Parathyroid adenoma (tissue), 2 donors: ENCODE measurements around the gene DDN.

Experiments used
- H2AFZ ChIP-seq: fragments of 300-600 bp; sonication (generic); one replicate; pipeline ENCODE4 v1.7.0; 2017; ENCODE audit warnings: antibody characterized with exemption, mild to moderate bottlenecking
- H3K27ac ChIP-seq: fragments of 300-600 bp; sonication (generic); one replicate; pipeline ENCODE4 v1.7.0; 2017
- H3K27me3 ChIP-seq: fragments of 300-600 bp; sonication (generic); one replicate; pipeline ENCODE4 v1.7.0; 2017; ENCODE audit warnings: low read length; ENCODE audit not compliant: control insufficient read depth, insufficient read depth
- H3K36me3 ChIP-seq: fragments of 300-600 bp; sonication (generic); one replicate; pipeline ENCODE4 v1.7.0; 2017; ENCODE audit warnings: low read length; ENCODE audit not compliant: control insufficient read depth, insufficient read depth
- H3K4me1 ChIP-seq: fragments of 300-600 bp; sonication (generic); one replicate; pipeline ENCODE4 v1.7.0; 2017; ENCODE audit warnings: control low read depth
- H3K4me2 ChIP-seq: fragments of 300-600 bp; sonication (generic); one replicate; pipeline ENCODE4 v1.7.0; 2017; ENCODE audit warnings: low read length
- H3K4me3 ChIP-seq: fragments of 300-600 bp; sonication (generic); one replicate; pipeline ENCODE4 v1.7.0; 2017; ENCODE audit warnings: low read depth, low read length
- H3K79me2 ChIP-seq: fragments of 300-600 bp; sonication (generic); one replicate; pipeline ENCODE4 v1.7.0; 2017; ENCODE audit warnings: control low read depth
- H3K9ac ChIP-seq: fragments of 300-600 bp; sonication (generic); one replicate; pipeline ENCODE4 v1.7.0; 2017; ENCODE audit warnings: mild to moderate bottlenecking
- H3K9me3 ChIP-seq: fragments of 300-600 bp; sonication (generic); one replicate; pipeline ENCODE4 v1.7.0; 2017; ENCODE audit warnings: low read length; ENCODE audit not compliant: control insufficient read depth
- TF ChIP-seq, protein P1 (sequence below): fragments of 300-600 bp; sonication (generic); IDR thresholded peaks from one replicate; pipeline ENCODE4 v1.7.0; 2017; ENCODE audit warnings: antibody characterized with exemption, mild to moderate bottlenecking
- donor health status: primary hyperparathyroidism.

The DDN gene

DNA sequence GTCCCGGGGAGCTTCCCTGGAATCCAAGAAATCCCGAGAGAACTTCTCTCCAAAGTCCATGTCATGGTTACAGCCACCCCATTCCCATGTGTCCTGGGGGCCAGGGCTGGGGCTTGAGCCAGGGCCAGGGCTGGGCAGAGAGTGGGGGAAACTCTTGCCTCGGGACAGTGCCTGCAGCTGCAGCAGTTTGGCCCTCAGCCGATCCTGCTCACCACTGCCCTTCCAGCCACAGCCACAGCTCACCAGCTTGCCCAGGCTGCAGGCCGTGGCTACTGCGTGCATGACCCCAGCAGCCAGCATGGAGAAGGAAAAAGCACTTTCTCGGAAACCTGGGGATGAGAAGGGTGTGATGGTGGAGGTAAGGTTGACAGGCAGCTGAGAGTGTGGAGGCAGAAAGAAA lies 31.2 kb downstream of the DDN start:
- H3K4me1 ChIP-seq = peaks cover 23% of the 10 kb centered on the region
- H3K9me3 ChIP-seq = no peaks in the 10 kb centered on the region
- H3K79me2 ChIP-seq = no peaks in the 10 kb centered on the region
- no peak overlapping the region for H3K9ac ChIP-seq
- TF ChIP-seq, protein P1, sequence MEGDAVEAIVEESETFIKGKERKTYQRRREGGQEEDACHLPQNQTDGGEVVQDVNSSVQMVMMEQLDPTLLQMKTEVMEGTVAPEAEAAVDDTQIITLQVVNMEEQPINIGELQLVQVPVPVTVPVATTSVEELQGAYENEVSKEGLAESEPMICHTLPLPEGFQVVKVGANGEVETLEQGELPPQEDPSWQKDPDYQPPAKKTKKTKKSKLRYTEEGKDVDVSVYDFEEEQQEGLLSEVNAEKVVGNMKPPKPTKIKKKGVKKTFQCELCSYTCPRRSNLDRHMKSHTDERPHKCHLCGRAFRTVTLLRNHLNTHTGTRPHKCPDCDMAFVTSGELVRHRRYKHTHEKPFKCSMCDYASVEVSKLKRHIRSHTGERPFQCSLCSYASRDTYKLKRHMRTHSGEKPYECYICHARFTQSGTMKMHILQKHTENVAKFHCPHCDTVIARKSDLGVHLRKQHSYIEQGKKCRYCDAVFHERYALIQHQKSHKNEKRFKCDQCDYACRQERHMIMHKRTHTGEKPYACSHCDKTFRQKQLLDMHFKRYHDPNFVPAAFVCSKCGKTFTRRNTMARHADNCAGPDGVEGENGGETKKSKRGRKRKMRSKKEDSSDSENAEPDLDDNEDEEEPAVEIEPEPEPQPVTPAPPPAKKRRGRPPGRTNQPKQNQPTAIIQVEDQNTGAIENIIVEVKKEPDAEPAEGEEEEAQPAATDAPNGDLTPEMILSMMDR = no peak
- H3K4me3 ChIP-seq = no peak overlapping the region
- H3K36me3 ChIP-seq = no peaks in the 10 kb centered on the region
- no peak overlapping the region for H3K27ac ChIP-seq
- H3K4me2 ChIP-seq = no peak overlapping the region
- no peak overlapping the region for H2AFZ ChIP-seq
- no peaks in the 10 kb centered on the region for H3K27me3 ChIP-seq

DNA sequence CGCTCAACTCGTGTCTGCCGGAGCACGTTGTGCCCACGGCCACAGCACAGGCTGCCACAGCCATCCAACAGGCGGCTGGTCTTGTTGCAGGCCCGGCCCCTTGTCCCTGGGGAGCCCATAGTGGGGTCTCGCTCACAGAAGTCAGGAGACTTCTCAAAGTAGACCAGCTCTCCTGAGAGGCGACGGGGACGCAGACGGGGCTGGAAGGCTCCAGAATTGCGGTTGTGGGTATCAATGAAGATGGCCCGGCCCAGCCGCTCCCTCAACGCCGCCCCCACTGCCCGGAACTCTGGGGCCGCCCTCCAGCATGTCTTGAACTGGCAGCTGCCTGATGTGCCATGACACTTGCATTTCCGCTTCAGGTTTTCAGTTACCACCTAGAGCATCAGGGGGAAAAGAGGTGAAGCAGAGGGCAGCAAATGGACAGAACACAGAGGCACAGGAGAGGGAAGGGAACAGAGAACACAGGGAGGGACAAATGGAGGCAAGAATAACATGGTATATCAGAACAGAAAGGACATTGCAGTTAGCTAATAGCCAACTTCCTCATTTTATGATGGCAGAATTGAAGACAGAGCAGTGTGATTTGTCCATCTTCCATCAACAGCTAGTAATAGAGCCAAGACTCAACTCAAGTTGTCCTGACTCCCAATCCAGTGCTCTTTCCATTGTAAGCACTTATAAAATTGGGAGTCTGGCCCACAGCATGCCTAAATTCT lies 32.8 kb downstream of the DDN start:
- TF ChIP-seq, protein P1 = no peak

DNA sequence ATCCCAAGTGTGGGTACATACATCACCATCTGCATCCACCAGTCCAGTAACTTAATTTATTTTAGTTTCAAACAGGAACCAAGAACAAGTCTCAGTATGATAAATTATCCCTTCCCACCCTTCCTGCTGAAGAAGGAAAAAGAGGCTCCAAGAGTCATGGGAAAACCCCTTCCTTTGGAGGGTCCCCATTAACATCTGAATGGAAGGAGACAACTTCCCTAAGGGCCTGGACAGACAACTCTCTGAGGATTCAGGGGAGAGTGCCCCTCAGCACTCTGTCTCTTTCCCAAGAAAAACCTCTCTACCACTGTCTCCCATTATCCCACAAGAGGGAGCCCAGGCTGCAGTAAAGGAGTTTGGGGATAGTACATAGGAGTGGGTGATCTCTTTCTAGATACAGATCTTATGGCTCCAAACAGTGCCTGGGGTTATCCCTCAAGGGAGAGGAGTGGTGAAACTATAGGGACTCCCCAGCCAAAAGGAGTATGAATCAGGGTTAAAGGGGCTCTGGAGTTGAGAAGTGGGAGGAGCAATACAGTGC lies 33.8 kb downstream of the DDN start:
- H3K4me1 ChIP-seq = peaks cover 4% of the 10 kb centered on the region
- H3K79me2 ChIP-seq = no peaks in the 10 kb centered on the region
- H3K4me2 ChIP-seq = no peak overlapping the region
- TF ChIP-seq, protein P1 = peak; percentile 36
- H2AFZ ChIP-seq = no peak overlapping the region
- no peaks in the 10 kb centered on the region for H3K9me3 ChIP-seq
- no peaks in the 10 kb centered on the region for H3K27me3 ChIP-seq
- no peaks in the 10 kb centered on the region for H3K36me3 ChIP-seq
- no peak overlapping the region for H3K9ac ChIP-seq
- H3K27ac ChIP-seq = no peak overlapping the region
- no peak overlapping the region for H3K4me3 ChIP-seq

More for the DNA sequence above, 32.8 kb downstream of the DDN start:
- Histone ChIP-seq H3K27me3 (no peaks in the 10 kb centered on the region), H3K9me3 (no peaks in the 10 kb centered on the region), H3K79me2 (no peaks in the 10 kb centered on the region), H3K4me2 (no peak overlapping the region), H3K36me3 (no peaks in the 10 kb centered on the region), H2AFZ (no peak overlapping the region), H3K27ac (no peak overlapping the region), H3K4me1 (peaks cover 13% of the 10 kb centered on the region), H3K4me3 (no peak overlapping the region), H3K9ac (no peak overlapping the region)

DNA sequence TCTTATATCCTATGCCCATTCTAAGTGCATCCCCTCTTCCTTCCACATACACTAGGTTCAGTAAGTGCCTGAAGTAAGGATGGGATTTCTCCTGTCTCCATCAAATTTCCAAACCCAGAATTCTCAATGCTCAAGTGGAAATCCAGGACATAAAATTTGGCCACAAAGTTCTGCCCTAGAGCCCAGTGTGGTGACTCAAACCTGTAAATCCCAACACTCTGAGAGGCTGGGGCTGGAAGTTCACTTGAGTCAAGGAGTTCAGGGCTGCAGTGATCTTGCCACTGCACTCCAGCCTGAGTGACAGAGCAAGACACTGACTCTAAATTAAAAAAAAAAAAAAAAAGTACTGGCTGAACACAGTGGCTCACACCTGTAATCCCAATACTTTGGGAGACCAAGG lies 37.4 kb downstream of the DDN start:
- Histone ChIP-seq H3K27me3 (no peaks in the 10 kb centered on the region), H3K9ac (no peak overlapping the region), H2AFZ (no peak overlapping the region), H3K4me2 (no peak overlapping the region), H3K9me3 (no peaks in the 10 kb centered on the region), H3K4me3 (no peak overlapping the region), H3K27ac (no peak overlapping the region), H3K4me1 (no peaks in the 10 kb centered on the region), H3K36me3 (no peaks in the 10 kb centered on the region), H3K79me2 (peaks cover 1% of the 10 kb centered on the region)
- TF ChIP-seq, protein P1 = no peak

DNA sequence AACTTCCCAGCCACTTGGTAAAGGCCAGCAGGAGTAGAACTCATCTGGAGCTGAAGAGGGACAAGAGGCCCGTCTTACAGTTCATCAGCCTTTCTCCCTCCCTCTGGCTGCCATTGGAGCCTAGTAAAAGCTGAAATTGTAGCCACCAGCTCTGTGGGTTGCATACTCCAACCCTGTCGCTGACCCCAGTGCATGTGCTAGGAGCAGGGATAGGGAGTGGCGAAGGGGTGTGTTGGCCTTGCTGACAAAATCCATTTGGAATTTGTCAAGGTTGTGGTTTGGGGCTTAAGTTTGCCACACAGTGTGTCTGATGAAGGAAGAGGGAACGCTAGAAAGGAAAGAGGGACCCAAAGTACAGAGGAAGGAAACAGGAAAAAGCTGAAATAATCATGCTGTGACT lies 37.8 kb downstream of the DDN start:
- H3K27ac ChIP-seq = no peak overlapping the region
- H3K27me3 ChIP-seq = no peaks in the 10 kb centered on the region
- no peaks in the 10 kb centered on the region for H3K4me1 ChIP-seq
- H2AFZ ChIP-seq = no peak overlapping the region
- H3K36me3 ChIP-seq = no peaks in the 10 kb centered on the region
- H3K9ac ChIP-seq = no peak overlapping the region
- no peak overlapping the region for H3K4me2 ChIP-seq
- H3K4me3 ChIP-seq = no peak overlapping the region
- peaks cover 4% of the 10 kb centered on the region for H3K79me2 ChIP-seq
- H3K9me3 ChIP-seq = no peaks in the 10 kb centered on the region
- TF ChIP-seq, protein P1 = no peak
